Activated CD8-positive, alpha-beta memory T cell treated with anti-CD3 and anti-CD28 coated beads, Interleukin-2, amount 50 U/mL, for 1 hour (primary cell): ENCODE results near the gene ZNF264.
"Not testable (repeated sequence)": the region's sequence is repeated elsewhere in the genome, so short reads cannot be mapped to it uniquely, and the experiment has no call there.

Experiments used
- DNase-seq: peaks from one replicate; pipeline ENCODE4 v3.0.0-alpha.2; 2020; ENCODE audit errors: extremely low read depth

ZNF264 gene

GRCh38 chr19:57191141-57192076 is at the start of gene ZNF264:
ZNF264 (plus strand) TSS chr19:57191500; CDS start chr19:57191914, 414 bp downstream.
- peak; percentile 65 for DNase-seq

- no peak for DNase-seq
Measured at GRCh38 chr19:57141699-57142098, 49.6 kb upstream of the ZNF264 start.

- no peak for DNase-seq
Measured at GRCh38 chr19:57152921-57153320, 38.4 kb upstream of the ZNF264 start.

GRCh38 chr19:57161985-57162539 is 29.2 kb upstream of the ZNF264 start:
- DNase-seq: no peak

GRCh38 chr19:57165846-57166245 is 25.5 kb upstream of the ZNF264 start:
- DNase-seq: no peak

- no peak for DNase-seq
Measured at GRCh38 chr19:57167385-57167784, 23.9 kb upstream of the ZNF264 start, which contains the start of gene DUXA. DUXA (minus strand) TSS chr19:57167485; CDS start chr19:57167443, 42 bp downstream.

- DNase-seq: no peak
Measured at GRCh38 chr19:57171551-57172081, 19.7 kb upstream of the ZNF264 start.

- no peak for DNase-seq
Measured at GRCh38 chr19:57190301-57190700, 999 bp upstream of the ZNF264 start.

- no peak for DNase-seq
Measured at GRCh38 chr19:57192077-57192420, 749 bp downstream of the ZNF264 start.

- no peak for DNase-seq
Measured at GRCh38 chr19:57192993-57193392, 1.7 kb downstream of the ZNF264 start.

- DNase-seq: not testable (repeated sequence)
Measured at GRCh38 chr19:57197874-57198273, 6.6 kb downstream of the ZNF264 start.

GRCh38 chr19:57202160-57202559 is 10.9 kb downstream of the ZNF264 start:
- no peak for DNase-seq

- DNase-seq: no peak
Measured at GRCh38 chr19:57210381-57210780, 19.1 kb downstream of the ZNF264 start.

- DNase-seq: no peak
Measured at GRCh38 chr19:57212109-57212508, 20.8 kb downstream of the ZNF264 start.

GRCh38 chr19:57227502-57227901 is 36.2 kb downstream of the ZNF264 start:
- no peak for DNase-seq

GRCh38 chr19:57231686-57232085 is 40.4 kb downstream of the ZNF264 start:
- DNase-seq: no peak

- no peak for DNase-seq
Measured at GRCh38 chr19:57233207-57233606, 41.9 kb downstream of the ZNF264 start.

- no peak for DNase-seq
Measured at GRCh38 chr19:57239982-57240310, 48.6 kb downstream of the ZNF264 start.

- DNase-seq: peak; percentile 90
Measured at GRCh38 chr19:57240311-57241090, 49.2 kb downstream of the ZNF264 start, which contains the start of gene ZNF805. ZNF805 (plus strand) TSS chr19:57240632; CDS start chr19:57240892, 260 bp downstream.

- DNase-seq: no peak
Measured at GRCh38 chr19:57241176-57241575, 49.9 kb downstream of the ZNF264 start.

- no peak for DNase-seq
Measured at GRCh38 chr19:57242821-57243220, 51.5 kb downstream of the ZNF264 start.

GRCh38 chr19:57244513-57244912 is 53.2 kb downstream of the ZNF264 start:
- no peak for DNase-seq
